Measurements from ENCODE around the gene MAP3K12.
A peak's percentile ranks its signal among the peaks of the same experiment; 100 is the strongest.

The MAP3K12 gene

DNA sequence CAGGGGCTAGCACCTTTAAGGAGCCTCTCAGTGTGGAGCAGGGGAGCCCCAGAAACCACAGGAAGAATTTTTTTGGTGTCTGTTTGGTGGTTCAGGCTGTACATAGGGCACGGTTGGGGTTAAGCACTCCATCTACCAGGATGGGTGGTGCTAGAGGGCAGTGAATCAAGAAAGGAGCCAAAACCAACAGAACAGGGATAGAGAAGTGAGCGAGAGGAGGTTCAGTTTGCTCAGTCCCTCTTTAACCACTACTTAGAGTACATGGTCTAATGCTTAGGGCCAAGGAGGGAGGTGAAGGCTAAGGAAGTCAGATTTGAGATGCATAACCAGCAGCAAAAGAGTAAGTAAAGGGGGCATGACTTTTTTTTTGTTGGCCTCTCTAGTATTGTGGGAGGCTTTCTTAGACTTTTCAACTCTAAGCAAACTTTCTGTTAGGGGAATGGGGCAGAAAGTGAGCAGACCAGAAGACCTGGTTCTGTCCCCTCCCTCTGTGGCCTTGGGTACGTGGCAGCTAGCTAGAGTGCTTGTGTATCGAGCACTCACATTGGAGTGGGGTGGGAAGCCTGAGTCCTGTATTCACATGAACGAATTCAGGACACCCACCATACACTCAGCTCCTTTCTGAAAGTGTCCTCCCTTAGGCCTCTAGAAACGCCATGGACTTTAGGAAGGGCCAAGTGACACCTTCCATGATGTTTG is 14.6 kb upstream of the MAP3K12 start:
- no peak overlapping the region for H3K4me3 ChIP-seq
- H3K9ac ChIP-seq, result peak overlapping the region in 3 of 11 experiments; percentile 19 to 36 (median 24); a peak in 2 of 22 replicates
- no peak overlapping the region for H3K4me2 ChIP-seq
- peaks cover 83 to 100% (median 88%) of the 10 kb centered on the region in 11 experiments for H3K36me3 ChIP-seq
- no peak for TF ChIP-seq Cebpa-rat (IDR thresholded peaks at IDR 0.05)
- no peaks in the 10 kb centered on the region for H3K9me3 ChIP-seq (replicated peaks in 1 of 11)
- H3K27me3 ChIP-seq, result no peaks in the 10 kb centered on the region
- H3K27ac ChIP-seq, result no peak overlapping the region
- peaks cover 2 to 15% (median 3%) of the 10 kb centered on the region in 10 experiments for H3K4me1 ChIP-seq
- no peaks in the 10 kb centered on the region; a peak in 1 of 22 replicates for H4K20me1 ChIP-seq

DNA sequence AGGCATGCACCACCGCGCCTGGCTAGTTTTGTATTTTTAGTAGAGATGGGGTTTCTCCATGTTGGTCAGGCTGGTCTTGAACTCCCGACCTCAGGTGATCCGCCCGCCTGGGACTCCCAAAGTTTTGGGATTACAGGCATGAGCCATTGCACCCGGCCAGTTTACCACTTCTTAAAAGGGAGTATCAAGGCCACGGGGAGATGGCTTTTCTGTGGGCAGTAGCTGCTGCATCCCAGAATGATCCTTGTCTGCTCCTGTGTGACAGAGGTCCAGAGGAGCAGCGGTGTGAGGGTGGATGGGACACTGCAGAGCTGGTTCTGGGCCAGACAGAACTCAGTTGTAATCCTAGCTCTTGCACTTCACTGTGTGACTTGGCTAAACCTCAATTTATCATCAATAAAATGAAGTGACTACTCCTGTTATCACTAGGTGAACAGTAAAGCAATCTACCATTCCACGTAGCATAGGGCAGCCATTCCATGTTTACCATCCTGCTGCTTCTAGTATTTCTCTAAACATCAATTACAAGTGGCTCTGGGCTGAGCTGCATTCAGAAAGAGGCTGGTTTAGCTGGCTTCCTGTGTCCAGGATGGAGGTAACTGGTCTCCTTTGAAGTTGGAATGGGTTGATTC is 11.0 kb upstream of the MAP3K12 start:
- peaks cover 0 to 18% (median 0%) of the 10 kb centered on the region in 11 experiments; a peak in 4 of 22 replicates for H4K20me1 ChIP-seq
- no peaks in the 10 kb centered on the region for H3K9me3 ChIP-seq (replicated peaks in 1 of 11)
- no peak for TF ChIP-seq Cebpa-rat (IDR thresholded peaks at IDR 0.05)
- H3K27me3 ChIP-seq, result no peaks in the 10 kb centered on the region
- no peak overlapping the region for H3K27ac ChIP-seq
- H3K4me3 ChIP-seq, result no peak overlapping the region
- peaks cover 10 to 16% (median 12%) of the 10 kb centered on the region in 10 experiments for H3K4me1 ChIP-seq
- no peak overlapping the region for H3K4me2 ChIP-seq
- H3K36me3 ChIP-seq, result peaks cover 73 to 90% (median 76%) of the 10 kb centered on the region in 11 experiments
- no peak overlapping the region for H3K9ac ChIP-seq

DNA sequence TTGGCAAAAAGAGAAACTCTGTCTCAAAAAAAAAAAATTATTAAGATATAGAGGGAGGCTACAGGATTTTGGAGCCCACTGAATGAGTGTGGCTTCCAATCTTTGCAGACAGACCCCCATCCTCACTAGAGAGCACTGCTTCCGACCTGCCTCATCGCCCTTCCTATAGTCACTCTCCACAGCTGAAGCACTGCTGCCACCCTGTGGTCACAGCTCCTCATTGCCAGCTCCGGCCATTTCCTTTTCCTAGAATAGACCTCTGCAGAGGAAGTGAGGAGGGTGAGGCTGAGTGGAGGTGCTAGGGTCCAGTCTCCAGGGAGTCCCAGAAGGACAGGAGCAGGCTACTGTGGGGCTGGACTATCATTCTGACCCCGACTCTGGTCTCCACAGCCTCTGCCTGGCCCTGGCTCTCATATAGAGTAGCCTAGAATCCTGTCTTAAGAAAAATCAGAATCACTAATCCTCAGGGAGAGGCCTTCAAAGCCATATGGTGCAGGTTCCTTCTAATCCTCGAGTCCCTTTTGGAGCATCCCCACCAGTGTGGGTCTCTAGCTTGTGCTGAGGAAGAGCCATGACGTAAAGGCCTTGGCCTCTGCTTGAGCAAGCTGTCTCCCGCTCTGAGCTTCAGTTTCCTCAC is 9.4 kb upstream of the MAP3K12 start:
- peak overlapping the region in 8 of 11 experiments; percentile 28 to 61 (median 36); a peak in 14 of 22 replicates for H3K9ac ChIP-seq
- H3K27ac ChIP-seq, result peak overlapping the region in 9 of 11 experiments; percentile 17 to 58 (median 46); a peak in 13 of 22 replicates
- peaks cover 73 to 90% (median 76%) of the 10 kb centered on the region in 11 experiments for H3K36me3 ChIP-seq
- peak overlapping the region; percentile 34 to 62 (median 45); a peak in 18 of 22 replicates for H3K4me2 ChIP-seq
- H3K9me3 ChIP-seq (replicated peaks in 1 of 11), result no peaks in the 10 kb centered on the region
- TF ChIP-seq Cebpa-rat (IDR thresholded peaks at IDR 0.05), result no peak
- H3K4me1 ChIP-seq, result peaks cover 10 to 30% (median 22%) of the 10 kb centered on the region in 10 experiments
- peaks cover 0 to 22% (median 0%) of the 10 kb centered on the region in 11 experiments; a peak in 7 of 22 replicates for H4K20me1 ChIP-seq
- no peak overlapping the region for H3K4me3 ChIP-seq
- H3K27me3 ChIP-seq, result no peaks in the 10 kb centered on the region

DNA sequence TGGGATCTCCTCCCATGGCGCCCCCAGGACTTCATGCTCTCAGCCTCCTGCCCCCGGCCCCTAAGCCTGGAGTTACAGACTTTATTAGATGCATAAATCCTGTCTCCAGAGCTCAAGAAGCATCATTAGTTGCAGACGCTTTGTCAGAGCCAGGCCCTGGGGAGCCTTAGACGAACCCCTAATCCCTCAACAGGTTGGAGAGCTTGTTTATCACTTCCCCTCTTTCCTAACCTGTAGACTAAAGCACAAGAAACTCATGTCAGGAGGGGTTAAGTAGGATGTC is 8.3 kb upstream of the MAP3K12 start:
- no peak overlapping the region for H3K27ac ChIP-seq
- H3K4me2 ChIP-seq, result no peak overlapping the region
- H3K9ac ChIP-seq, result peak overlapping the region in 3 of 11 experiments; percentile 3 to 59 (median 50); a peak in 4 of 22 replicates
- H3K27me3 ChIP-seq, result no peaks in the 10 kb centered on the region
- peaks cover 62 to 89% (median 72%) of the 10 kb centered on the region in 11 experiments for H3K36me3 ChIP-seq
- H3K9me3 ChIP-seq (replicated peaks in 1 of 11), result no peaks in the 10 kb centered on the region
- TF ChIP-seq Cebpa-rat (IDR thresholded peaks at IDR 0.05), result no peak
- H3K4me1 ChIP-seq, result peaks cover 17 to 41% (median 31%) of the 10 kb centered on the region in 10 experiments
- H3K4me3 ChIP-seq, result no peak overlapping the region
- H4K20me1 ChIP-seq, result peaks cover 0 to 27% (median 0%) of the 10 kb centered on the region in 11 experiments; a peak in 7 of 22 replicates

DNA sequence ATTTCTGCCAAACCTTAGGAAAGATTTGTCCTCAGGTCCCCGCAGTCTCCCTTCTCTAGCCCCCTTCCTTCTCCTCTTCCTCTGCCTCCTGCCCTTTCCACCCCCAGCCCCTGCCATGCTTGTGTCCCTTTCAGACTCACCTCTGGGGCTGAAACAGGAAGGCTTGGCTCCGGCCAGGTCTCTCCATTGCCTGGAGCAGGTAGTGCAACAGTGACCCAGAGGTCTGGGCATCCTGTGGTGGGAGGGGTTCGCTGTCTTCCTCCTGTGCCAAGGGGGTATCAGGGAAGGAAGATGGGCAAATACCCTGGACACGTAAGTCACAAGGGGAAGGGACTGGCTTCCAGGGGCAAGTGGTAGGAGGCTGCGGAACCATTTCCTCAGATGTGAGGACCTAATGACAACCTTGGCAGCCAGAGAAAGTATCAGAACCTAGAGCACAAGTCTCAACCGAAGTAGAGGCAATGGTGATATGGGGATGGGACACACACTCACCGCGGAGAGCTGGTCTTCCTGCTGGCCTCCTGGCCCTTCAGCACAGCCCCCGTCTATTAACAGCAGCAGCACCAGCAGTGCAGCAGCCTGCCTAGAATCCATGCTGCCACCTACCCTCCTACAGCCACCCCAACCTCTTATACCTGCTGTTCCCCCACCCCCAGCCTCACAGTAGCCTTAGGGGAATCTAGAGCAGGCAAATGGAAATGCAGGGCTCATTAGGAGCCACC is 7.8 kb upstream of the MAP3K12 start, which contains the start of gene NPFF:
NPFF (minus strand) TSS at position 604 of the 722 bp plus-strand sequence; CDS start at position 594, 10 bp downstream.
- Histone ChIP-seq H3K9me3 (replicated peaks in 1 of 11) (no peaks in the 10 kb centered on the region), H3K36me3 (peaks cover 57 to 84% (median 67%) of the 10 kb centered on the region in 11 experiments), H3K9ac (peak within 1 kb of the TSS in 6 of 11 experiments; percentile 3 to 64 (median 56); a peak in 8 of 22 replicates), H3K27me3 (no peaks in the 10 kb centered on the region), H3K4me2 (peak within 1 kb of the TSS in 6 of 11 experiments; percentile 34 to 52 (median 46); a peak in 6 of 22 replicates), H4K20me1 (peaks cover 0 to 27% (median 0%) of the 10 kb centered on the region in 11 experiments; a peak in 7 of 22 replicates), H3K4me1 (peaks cover 21 to 46% (median 36%) of the 10 kb centered on the region in 10 experiments), H3K27ac (peak within 1 kb of the TSS in 1 of 11 experiments; percentile 69; a peak in 1 of 22 replicates), H3K4me3 (no peak within 1 kb of the TSS)
- TF ChIP-seq Cebpa-rat (IDR thresholded peaks at IDR 0.05), result no peak

DNA sequence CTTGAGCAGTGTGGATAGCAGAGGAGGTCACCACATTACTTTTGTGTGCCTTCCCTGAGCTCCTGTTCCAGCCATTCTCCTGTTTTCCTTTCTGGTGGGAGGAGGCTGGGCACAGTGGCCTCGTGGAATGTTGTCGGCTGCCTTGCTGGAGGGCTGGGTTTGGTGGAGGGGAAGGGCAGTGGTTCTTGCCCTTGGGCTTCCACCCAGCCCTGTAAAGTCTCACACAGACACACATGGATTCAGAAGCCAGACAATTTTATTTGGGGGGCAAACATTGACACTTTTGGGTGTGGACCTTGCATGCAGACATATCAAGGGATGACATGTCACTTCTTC is 7.2 kb upstream of the MAP3K12 start:
- H3K4me1 ChIP-seq, result peaks cover 27 to 52% (median 42%) of the 10 kb centered on the region in 10 experiments
- H3K9me3 ChIP-seq (replicated peaks in 1 of 11), result no peaks in the 10 kb centered on the region
- H3K4me2 ChIP-seq, result no peak overlapping the region
- peak overlapping the region in 2 of 11 experiments; percentile 66 to 69; a peak in 1 of 22 replicates for H3K27ac ChIP-seq
- H3K27me3 ChIP-seq, result no peaks in the 10 kb centered on the region
- H3K9ac ChIP-seq, result peak overlapping the region in 6 of 11 experiments; percentile 3 to 64 (median 56); a peak in 6 of 22 replicates
- H3K4me3 ChIP-seq, result no peak overlapping the region
- H3K36me3 ChIP-seq, result peaks cover 50 to 78% (median 61%) of the 10 kb centered on the region in 11 experiments
- TF ChIP-seq Cebpa-rat (IDR thresholded peaks at IDR 0.05), result no peak
- peaks cover 0 to 27% (median 0%) of the 10 kb centered on the region in 11 experiments; a peak in 7 of 22 replicates for H4K20me1 ChIP-seq

DNA sequence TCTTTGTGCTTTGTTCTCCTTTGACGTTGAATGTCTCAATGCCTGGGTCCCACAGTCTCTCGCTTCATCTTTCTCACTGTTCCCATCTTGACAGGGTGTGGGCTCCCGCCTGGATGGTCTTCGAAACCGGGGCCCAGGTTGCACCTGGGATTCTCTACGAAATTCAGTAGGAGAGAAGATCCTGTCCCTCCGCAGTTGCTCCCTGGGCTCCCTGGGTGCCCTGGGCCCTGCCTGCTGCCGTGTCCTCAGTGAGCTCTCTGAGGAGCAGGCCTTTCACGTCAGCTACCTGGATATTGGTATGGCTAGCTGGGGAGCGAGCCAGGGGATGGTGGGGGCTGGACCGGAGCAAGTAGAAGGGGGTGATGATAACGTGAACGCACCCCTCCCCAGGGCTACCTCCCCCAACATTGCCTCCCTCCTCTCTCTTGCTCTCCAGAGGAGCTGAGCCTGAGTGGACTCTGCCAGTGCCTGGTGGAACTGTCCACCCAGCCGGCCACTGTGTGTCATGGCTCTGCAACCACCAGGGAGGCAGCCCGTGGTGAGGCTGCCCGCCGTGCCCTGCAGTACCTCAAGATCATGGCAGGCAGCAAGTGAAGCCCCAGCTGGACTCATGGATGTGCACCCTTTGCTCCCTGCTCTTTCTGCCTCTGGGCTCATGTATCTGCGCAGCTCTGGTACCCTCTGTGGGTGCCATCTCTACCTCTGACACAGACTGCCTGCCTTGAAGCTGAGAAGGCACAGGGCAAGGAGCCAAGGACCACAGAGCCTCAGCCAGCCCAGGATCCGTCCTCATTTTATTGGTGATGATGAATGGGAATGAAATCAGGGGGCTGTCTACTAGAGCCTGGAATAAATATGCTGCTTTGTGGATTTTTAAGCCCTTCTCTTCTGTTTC is 6.5 kb upstream of the MAP3K12 start:
- Histone ChIP-seq H3K4me2 (peak overlapping the region in 6 of 11 experiments; percentile 9 to 42 (median 28); a peak in 8 of 22 replicates), H3K27ac (peak overlapping the region in 9 of 11 experiments; percentile 27 to 69 (median 55); a peak in 17 of 22 replicates)

More for the DNA sequence above, 6.5 kb upstream of the MAP3K12 start:
- Histone ChIP-seq H3K4me3 (no peak overlapping the region), H4K20me1 (peaks cover 0 to 27% (median 0%) of the 10 kb centered on the region in 11 experiments; a peak in 7 of 22 replicates), H3K9me3 (replicated peaks in 1 of 11) (no peaks in the 10 kb centered on the region), H3K9ac (peak overlapping the region in 10 of 11 experiments; percentile 22 to 91 (median 60); a peak in 17 of 22 replicates), H3K4me1 (peaks cover 28 to 52% (median 42%) of the 10 kb centered on the region in 10 experiments), H3K36me3 (peaks cover 44 to 72% (median 55%) of the 10 kb centered on the region in 11 experiments), H3K27me3 (no peaks in the 10 kb centered on the region)
- TF ChIP-seq Cebpa-rat (IDR thresholded peaks at IDR 0.05), result no peak

All from BLaER1 treated with 17β-estradiol and CSF1 and Interleukin-3, amounts not matched to agents 10 nM and 100 nM (cell line).